KMS-11 (cell line): Measurements from ENCODE around the gene NDST3.

Source experiments
- H2AFZ ChIP-seq: fragments of 200-600 bp; sonication (generic); 2 replicates; pipeline ENCODE4 v1.6.1; 2016; ENCODE audit warnings: antibody characterized with exemption, mixed run types, low read depth
- H3K27ac ChIP-seq: fragments of 200-600 bp; sonication (generic); 2 replicates; pipeline ENCODE4 v1.6.1; 2016; ENCODE audit warnings: mild to moderate bottlenecking, mixed run types
- H3K27me3 ChIP-seq: fragments of 200-600 bp; sonication (generic); 2 replicates; pipeline ENCODE4 v1.6.1; 2017; ENCODE audit warnings: mild to moderate bottlenecking, low read depth, mixed run types, moderate library complexity; ENCODE audit not compliant: insufficient read depth
- H3K36me3 ChIP-seq: fragments of 200-600 bp; sonication (generic); 2 replicates; pipeline ENCODE4 v1.6.1; 2017; ENCODE audit warnings: mild to moderate bottlenecking, mixed run types; ENCODE audit not compliant: insufficient read depth
- H3K4me1 ChIP-seq: fragments of 200-600 bp; sonication (generic); 2 replicates; pipeline ENCODE4 v1.6.1; 2016; ENCODE audit warnings: mild to moderate bottlenecking, low read depth, mixed run types; ENCODE audit not compliant: poor library complexity, severe bottlenecking
- H3K4me2 ChIP-seq: fragments of 200-600 bp; sonication (generic); 2 replicates; pipeline ENCODE4 v1.7.0; 2016; ENCODE audit warnings: mild to moderate bottlenecking, mixed run types
- H3K4me3 ChIP-seq: fragments of 200-600 bp; sonication (generic); IDR thresholded peaks from 2 replicates; pipeline ENCODE4 v1.6.1; 2017; ENCODE audit warnings: low read depth, low read length, mixed read lengths; ENCODE audit not compliant: insufficient read depth
- H3K79me2 ChIP-seq: fragments of 200-600 bp; sonication (generic); 2 replicates; pipeline ENCODE4 v1.6.1; 2016; ENCODE audit warnings: low read depth, mixed run types; ENCODE audit not compliant: insufficient read depth
- H3K9ac ChIP-seq: fragments of 200-600 bp; sonication (generic); 2 replicates; pipeline ENCODE4 v1.6.1; 2016; ENCODE audit warnings: mild to moderate bottlenecking, mixed run types
- H4K20me1 ChIP-seq: fragments of 200-600 bp; sonication (generic); 2 replicates; pipeline ENCODE4 v1.6.1; 2016; ENCODE audit warnings: mild to moderate bottlenecking, mixed run types; ENCODE audit not compliant: insufficient read depth
- TF ChIP-seq, protein P1 (sequence below): fragments of 200-600 bp; sonication (generic); conservative IDR thresholded peaks from 2 replicates; pipeline ENCODE4 v1.6.1; 2017; ENCODE audit warnings: low read depth, mild to moderate bottlenecking, antibody characterized with exemption, low read length, moderate library complexity, mixed read lengths

The NDST3 gene

DNA sequence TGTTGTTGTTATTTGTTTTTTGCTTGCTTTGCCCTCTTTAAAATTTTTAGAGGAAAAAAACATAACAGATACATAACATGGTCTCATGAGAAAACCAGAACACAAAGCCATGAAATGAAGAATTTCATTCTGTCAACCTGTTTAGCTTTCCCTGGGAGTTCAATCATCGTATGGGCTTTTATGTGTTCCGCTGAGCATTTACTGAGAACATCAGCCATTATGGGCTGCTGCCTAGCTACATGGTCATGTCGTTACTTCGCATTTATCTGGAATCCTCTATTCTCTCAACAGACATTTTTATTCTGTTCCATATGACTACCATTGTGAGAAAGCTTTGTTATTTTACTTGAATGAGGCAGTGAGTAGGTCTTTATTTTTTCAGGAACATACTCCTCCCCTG lies 51.4 kb downstream of the NDST3 start:
- Histone ChIP-seq H3K36me3 (no peaks in the 10 kb centered on the region), H3K27me3 (no peaks in the 10 kb centered on the region), H3K4me2 (no peak overlapping the region), H3K4me1 (no peaks in the 10 kb centered on the region), H3K27ac (no peak overlapping the region), H3K9ac (no peak overlapping the region), H4K20me1 (no peaks in the 10 kb centered on the region), H3K4me3 (no peak overlapping the region), H2AFZ (no peak overlapping the region), H3K79me2 (no peaks in the 10 kb centered on the region)
- TF ChIP-seq, protein P1, sequence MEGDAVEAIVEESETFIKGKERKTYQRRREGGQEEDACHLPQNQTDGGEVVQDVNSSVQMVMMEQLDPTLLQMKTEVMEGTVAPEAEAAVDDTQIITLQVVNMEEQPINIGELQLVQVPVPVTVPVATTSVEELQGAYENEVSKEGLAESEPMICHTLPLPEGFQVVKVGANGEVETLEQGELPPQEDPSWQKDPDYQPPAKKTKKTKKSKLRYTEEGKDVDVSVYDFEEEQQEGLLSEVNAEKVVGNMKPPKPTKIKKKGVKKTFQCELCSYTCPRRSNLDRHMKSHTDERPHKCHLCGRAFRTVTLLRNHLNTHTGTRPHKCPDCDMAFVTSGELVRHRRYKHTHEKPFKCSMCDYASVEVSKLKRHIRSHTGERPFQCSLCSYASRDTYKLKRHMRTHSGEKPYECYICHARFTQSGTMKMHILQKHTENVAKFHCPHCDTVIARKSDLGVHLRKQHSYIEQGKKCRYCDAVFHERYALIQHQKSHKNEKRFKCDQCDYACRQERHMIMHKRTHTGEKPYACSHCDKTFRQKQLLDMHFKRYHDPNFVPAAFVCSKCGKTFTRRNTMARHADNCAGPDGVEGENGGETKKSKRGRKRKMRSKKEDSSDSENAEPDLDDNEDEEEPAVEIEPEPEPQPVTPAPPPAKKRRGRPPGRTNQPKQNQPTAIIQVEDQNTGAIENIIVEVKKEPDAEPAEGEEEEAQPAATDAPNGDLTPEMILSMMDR = no peak

GRCh38 chr4:118086344-118086743 lies 52.1 kb downstream of the NDST3 start:
- no peaks in the 10 kb centered on the region for H4K20me1 ChIP-seq
- no peaks in the 10 kb centered on the region for H3K36me3 ChIP-seq
- H3K4me2 ChIP-seq = no peak overlapping the region
- H3K27ac ChIP-seq = no peak overlapping the region
- no peak overlapping the region for H3K4me3 ChIP-seq
- no peaks in the 10 kb centered on the region for H3K27me3 ChIP-seq
- H3K9ac ChIP-seq = no peak overlapping the region
- no peak overlapping the region for H2AFZ ChIP-seq
- TF ChIP-seq, protein P1 = no peak
- H3K4me1 ChIP-seq = no peaks in the 10 kb centered on the region
- H3K79me2 ChIP-seq = no peaks in the 10 kb centered on the region

DNA sequence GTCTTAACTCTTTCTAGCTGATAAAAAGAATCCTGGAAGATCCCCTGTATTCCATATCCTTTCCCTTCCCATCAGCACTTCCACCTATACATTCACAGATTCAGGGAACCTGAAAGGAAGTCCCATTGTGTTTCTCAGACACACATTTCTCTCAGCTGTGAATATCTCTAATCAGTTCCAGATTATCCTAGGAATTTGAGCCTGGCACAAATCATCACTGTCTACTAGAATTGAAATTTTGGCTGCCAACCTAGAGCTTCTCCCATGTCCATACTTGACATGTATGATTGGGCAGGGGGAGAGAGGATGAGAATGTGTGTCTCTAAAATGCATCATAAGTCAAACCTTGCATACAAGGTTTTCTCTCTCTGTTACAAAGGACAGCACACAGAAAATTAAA lies 53.1 kb downstream of the NDST3 start:
- H3K4me1 ChIP-seq = no peaks in the 10 kb centered on the region
- H3K36me3 ChIP-seq = no peaks in the 10 kb centered on the region
- no peak overlapping the region for H3K4me2 ChIP-seq
- no peaks in the 10 kb centered on the region for H3K79me2 ChIP-seq
- no peaks in the 10 kb centered on the region for H4K20me1 ChIP-seq
- no peak overlapping the region for H2AFZ ChIP-seq
- TF ChIP-seq, protein P1 = no peak
- H3K9ac ChIP-seq = no peak overlapping the region
- H3K27ac ChIP-seq = no peak overlapping the region
- no peaks in the 10 kb centered on the region for H3K27me3 ChIP-seq
- H3K4me3 ChIP-seq = no peak overlapping the region

DNA sequence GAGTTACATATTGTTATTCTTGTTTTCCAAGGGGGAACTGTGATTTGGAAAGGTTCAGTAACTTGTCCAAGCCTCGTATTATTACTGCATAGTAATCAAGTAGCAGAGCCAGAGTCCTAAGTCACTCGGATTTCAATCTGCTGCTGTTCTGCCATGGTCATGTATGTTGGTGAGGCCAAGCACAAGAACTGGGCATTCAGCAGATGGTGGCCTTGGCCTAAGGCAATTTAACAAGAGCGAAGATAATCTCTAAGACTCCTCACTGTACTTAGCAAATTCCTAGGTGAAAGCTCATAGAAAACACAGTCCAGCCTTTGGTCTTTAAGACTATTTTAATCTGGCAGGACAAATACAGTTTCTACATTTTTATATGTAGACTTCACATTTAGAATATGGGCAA lies 64.8 kb downstream of the NDST3 start:
- Histone ChIP-seq H4K20me1 (no peaks in the 10 kb centered on the region), H3K79me2 (no peaks in the 10 kb centered on the region), H3K36me3 (no peaks in the 10 kb centered on the region), H3K27me3 (no peaks in the 10 kb centered on the region), H3K4me3 (no peak overlapping the region), H3K4me1 (no peaks in the 10 kb centered on the region), H3K9ac (no peak overlapping the region), H2AFZ (no peak overlapping the region), H3K27ac (no peak overlapping the region), H3K4me2 (no peak overlapping the region)
- TF ChIP-seq, protein P1 = no peak
